ENCODE data around the gene CLCA4.

DNA sequence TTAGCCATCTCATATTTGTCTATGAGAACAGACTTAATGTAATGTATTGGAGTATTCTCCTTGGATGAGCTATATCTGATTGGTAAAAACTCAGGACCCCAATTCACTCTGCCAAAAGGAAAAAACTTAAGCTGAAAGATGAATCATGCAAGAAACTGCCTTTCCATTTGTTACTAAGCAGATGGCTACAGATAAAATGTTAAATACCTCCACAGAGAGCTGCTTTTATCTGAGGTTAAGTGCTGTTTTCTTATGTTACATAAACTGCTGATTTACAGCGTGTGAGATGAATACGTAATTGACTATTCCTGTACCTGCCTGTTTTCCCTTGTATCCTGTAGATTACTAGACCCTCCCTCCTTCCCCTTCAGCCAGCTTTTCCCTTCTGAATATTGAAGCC is 49.3 kb downstream of the CLCA4 start:
- TF ChIP-seq POLR2A (IDR thresholded peaks at IDR 0.05): no peak
- TF ChIP-seq, protein P1, sequence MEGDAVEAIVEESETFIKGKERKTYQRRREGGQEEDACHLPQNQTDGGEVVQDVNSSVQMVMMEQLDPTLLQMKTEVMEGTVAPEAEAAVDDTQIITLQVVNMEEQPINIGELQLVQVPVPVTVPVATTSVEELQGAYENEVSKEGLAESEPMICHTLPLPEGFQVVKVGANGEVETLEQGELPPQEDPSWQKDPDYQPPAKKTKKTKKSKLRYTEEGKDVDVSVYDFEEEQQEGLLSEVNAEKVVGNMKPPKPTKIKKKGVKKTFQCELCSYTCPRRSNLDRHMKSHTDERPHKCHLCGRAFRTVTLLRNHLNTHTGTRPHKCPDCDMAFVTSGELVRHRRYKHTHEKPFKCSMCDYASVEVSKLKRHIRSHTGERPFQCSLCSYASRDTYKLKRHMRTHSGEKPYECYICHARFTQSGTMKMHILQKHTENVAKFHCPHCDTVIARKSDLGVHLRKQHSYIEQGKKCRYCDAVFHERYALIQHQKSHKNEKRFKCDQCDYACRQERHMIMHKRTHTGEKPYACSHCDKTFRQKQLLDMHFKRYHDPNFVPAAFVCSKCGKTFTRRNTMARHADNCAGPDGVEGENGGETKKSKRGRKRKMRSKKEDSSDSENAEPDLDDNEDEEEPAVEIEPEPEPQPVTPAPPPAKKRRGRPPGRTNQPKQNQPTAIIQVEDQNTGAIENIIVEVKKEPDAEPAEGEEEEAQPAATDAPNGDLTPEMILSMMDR (IDR thresholded peaks at IDR 0.05): no peak
